Measurements from ENCODE around the gene PGAM2.
A peak's percentile ranks its signal among the peaks of the same experiment; 100 is the strongest.
"Not testable (repeated sequence)": the region's sequence is repeated elsewhere in the genome, so short reads cannot be mapped to it uniquely, and the experiment has no call there.

PGAM2 gene

DNA sequence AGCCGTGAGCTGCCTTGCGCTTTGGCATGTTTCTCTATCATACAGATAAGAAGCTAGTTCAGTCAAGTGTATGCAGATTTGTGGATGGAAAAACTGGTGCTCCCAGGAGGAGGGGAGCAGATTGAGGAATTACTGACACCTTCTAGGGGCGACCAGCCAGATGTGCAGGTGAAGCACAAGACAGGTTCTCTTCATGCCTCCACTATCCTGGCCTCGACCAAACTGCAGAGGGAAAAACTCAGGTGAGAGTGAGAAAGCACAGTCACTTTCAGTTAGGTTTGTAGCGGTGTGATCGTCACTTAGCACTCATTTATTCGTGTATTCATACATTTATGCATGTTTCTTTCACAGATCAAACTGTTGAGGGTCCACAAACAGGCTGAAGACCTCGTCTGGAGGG lies 21.5 kb downstream of the PGAM2 start:
- no peaks in the 10 kb centered on the region for H3K27me3 ChIP-seq (ENCODE audit: insufficient read depth, low read length, poor library complexity, severe bottlenecking)
- H3K4me3 ChIP-seq (ENCODE audit: low read length, poor library complexity, severe bottlenecking): peak overlapping the region; percentile 95
- H2AFZ ChIP-seq (ENCODE audit: low read length): peak overlapping the region; percentile 91
- no peaks in the 10 kb centered on the region for H3K9me2 ChIP-seq (replicated peaks; ENCODE audit: low read depth, low read length)
- H3K79me2 ChIP-seq (ENCODE audit: insufficient read depth, low read length): peaks cover 44% of the 10 kb centered on the region
- no peaks in the 10 kb centered on the region for H3K9me3 ChIP-seq (ENCODE audit: insufficient read depth, low read depth, low read length)
- peak overlapping the region; percentile 94 for H3K9ac ChIP-seq (ENCODE audit: low read depth, low read length, poor library complexity, severe bottlenecking)
- no peaks in the 10 kb centered on the region for H3K36me3 ChIP-seq (ENCODE audit: insufficient read depth, low read length)
- H3K4me1 ChIP-seq (ENCODE audit: insufficient read depth, low read length, poor library complexity, severe bottlenecking): peaks cover 36% of the 10 kb centered on the region
- peaks cover 21% of the 10 kb centered on the region for H4K20me1 ChIP-seq (ENCODE audit: insufficient read depth, low read length, poor library complexity, severe bottlenecking)
- peak overlapping the region; percentile 96 for H3K4me2 ChIP-seq (ENCODE audit: low read depth, low read length, poor library complexity, severe bottlenecking)
- no peak for TF ChIP-seq EZH2phosphoT487 (IDR thresholded peaks at IDR 0.05; ENCODE audit: borderline replicate concordance)
- TF ChIP-seq, protein P1, sequence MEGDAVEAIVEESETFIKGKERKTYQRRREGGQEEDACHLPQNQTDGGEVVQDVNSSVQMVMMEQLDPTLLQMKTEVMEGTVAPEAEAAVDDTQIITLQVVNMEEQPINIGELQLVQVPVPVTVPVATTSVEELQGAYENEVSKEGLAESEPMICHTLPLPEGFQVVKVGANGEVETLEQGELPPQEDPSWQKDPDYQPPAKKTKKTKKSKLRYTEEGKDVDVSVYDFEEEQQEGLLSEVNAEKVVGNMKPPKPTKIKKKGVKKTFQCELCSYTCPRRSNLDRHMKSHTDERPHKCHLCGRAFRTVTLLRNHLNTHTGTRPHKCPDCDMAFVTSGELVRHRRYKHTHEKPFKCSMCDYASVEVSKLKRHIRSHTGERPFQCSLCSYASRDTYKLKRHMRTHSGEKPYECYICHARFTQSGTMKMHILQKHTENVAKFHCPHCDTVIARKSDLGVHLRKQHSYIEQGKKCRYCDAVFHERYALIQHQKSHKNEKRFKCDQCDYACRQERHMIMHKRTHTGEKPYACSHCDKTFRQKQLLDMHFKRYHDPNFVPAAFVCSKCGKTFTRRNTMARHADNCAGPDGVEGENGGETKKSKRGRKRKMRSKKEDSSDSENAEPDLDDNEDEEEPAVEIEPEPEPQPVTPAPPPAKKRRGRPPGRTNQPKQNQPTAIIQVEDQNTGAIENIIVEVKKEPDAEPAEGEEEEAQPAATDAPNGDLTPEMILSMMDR (conservative IDR thresholded peaks at IDR 0.05; ENCODE audit: low read length): no peak
- H3F3A ChIP-seq (ENCODE audit: low read depth): 0 out of 2 replicates have a peak, but pooled peaks cover 3% of the 10 kb centered on the region

DNA sequence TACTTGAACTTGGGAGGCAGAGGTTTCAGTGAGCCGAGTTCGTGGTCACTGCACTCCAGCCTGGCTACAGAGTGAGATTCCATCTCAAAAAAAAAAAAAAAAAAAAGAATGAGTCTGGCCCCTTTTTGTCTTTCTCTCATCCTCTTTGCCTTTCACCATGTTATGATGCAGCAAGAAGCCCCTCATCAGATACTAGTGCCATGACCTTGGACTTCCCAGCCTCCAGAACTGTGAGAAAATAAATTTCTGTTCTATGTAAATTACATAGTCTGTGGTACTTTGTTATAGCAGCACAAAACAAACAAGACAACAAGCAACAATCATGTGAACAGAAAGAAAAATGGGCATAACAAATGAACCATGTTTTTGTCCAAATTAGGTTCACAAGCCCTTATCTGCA lies 23.1 kb downstream of the PGAM2 start:
- Histone ChIP-seq H2AFZ (ENCODE audit: low read length) (no peak overlapping the region), H3K79me2 (ENCODE audit: insufficient read depth, low read length) (peaks cover 27% of the 10 kb centered on the region), H3K9me2 (replicated peaks; ENCODE audit: low read depth, low read length) (no peaks in the 10 kb centered on the region), H4K20me1 (ENCODE audit: insufficient read depth, low read length, poor library complexity, severe bottlenecking) (peaks cover 20% of the 10 kb centered on the region), H3K36me3 (ENCODE audit: insufficient read depth, low read length) (no peaks in the 10 kb centered on the region), H3F3A (ENCODE audit: low read depth) (0 out of 2 replicates have a peak, but pooled peaks cover 3% of the 10 kb centered on the region), H3K9ac (ENCODE audit: low read depth, low read length, poor library complexity, severe bottlenecking) (no peak overlapping the region), H3K9me3 (ENCODE audit: insufficient read depth, low read depth, low read length) (no peaks in the 10 kb centered on the region), H3K4me3 (ENCODE audit: low read length, poor library complexity, severe bottlenecking) (no peak overlapping the region), H3K4me1 (ENCODE audit: insufficient read depth, low read length, poor library complexity, severe bottlenecking) (peaks cover 26% of the 10 kb centered on the region), H3K4me2 (ENCODE audit: low read depth, low read length, poor library complexity, severe bottlenecking) (no peak overlapping the region), H3K27me3 (ENCODE audit: insufficient read depth, low read length, poor library complexity, severe bottlenecking) (no peaks in the 10 kb centered on the region)
- no peak for TF ChIP-seq EZH2phosphoT487 (IDR thresholded peaks at IDR 0.05; ENCODE audit: borderline replicate concordance)
- TF ChIP-seq, protein P1 (conservative IDR thresholded peaks at IDR 0.05; ENCODE audit: low read length): no peak

DNA sequence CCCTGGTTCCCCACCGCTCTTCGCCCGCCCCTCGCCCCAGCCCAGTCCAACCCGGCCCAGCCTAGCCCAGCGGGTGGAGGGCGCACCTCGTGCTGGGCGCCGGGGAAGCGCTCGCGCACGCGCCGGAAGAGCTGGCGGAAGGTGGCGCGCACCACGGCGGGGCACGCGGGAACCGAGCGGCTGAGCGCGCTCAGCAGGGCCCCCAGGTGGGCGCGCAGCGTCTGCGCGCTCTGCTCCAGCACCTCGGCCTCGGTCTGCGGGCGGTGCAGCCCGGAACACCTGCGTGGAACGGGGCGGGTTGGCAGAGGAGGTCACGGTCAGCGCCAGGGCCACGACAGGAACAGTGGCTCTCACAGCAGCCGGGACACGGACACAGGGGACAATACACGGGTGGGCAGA lies 24.9 kb downstream of the PGAM2 start:
- H3K4me2 ChIP-seq (ENCODE audit: low read depth, low read length, poor library complexity, severe bottlenecking); H3K4me1 ChIP-seq (ENCODE audit: insufficient read depth, low read length, poor library complexity, severe bottlenecking); H2AFZ ChIP-seq (ENCODE audit: low read length); H3K36me3 ChIP-seq (ENCODE audit: insufficient read depth, low read length); H3K4me3 ChIP-seq (ENCODE audit: low read length, poor library complexity, severe bottlenecking); H3K9me3 ChIP-seq (ENCODE audit: insufficient read depth, low read depth, low read length); H3K9me2 ChIP-seq (replicated peaks; ENCODE audit: low read depth, low read length); H3K27me3 ChIP-seq (ENCODE audit: insufficient read depth, low read length, poor library complexity, severe bottlenecking); H3K9ac ChIP-seq (ENCODE audit: low read depth, low read length, poor library complexity, severe bottlenecking); H4K20me1 ChIP-seq (ENCODE audit: insufficient read depth, low read length, poor library complexity, severe bottlenecking); H3F3A ChIP-seq (ENCODE audit: low read depth): not testable (repeated sequence)
- H3K79me2 ChIP-seq (ENCODE audit: insufficient read depth, low read length): peaks cover 10% of the 10 kb centered on the region

DNA sequence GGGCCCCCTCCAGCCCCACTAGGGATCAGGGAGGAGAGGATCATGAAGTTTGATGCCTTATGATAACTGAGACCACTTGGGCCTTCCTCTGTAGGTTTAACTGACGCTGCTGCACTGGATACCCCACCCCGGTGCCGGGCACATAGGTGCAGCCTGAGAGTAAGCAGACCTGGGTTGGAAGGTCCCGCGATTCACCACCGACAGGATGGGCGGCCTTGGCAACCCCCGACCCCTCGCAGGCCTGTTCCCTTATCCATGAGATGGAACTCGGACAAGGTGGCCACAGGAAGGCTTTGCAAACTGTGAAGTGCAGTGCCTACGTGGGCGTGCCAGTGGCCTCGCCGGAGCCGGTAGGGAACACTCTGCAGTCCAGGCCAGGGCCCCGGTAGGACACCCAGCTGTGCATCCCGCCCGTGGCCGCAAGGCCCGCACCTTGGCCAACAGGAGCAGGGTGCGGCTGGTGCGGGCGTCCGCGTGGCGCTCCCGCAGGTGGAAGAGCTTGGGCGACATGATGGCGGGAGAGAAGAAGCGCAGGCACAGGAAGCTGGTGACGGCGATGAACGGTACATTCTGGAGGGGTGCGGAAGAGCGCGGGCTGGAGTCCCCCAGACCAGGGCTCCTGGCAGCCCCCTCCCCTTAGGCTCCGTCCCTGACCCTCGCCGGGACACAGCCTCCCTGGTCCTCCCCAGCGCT lies 25.4 kb downstream of the PGAM2 start:
- H3K9ac ChIP-seq (ENCODE audit: low read depth, low read length, poor library complexity, severe bottlenecking); H4K20me1 ChIP-seq (ENCODE audit: insufficient read depth, low read length, poor library complexity, severe bottlenecking); H3F3A ChIP-seq (ENCODE audit: low read depth); H3K9me2 ChIP-seq (replicated peaks; ENCODE audit: low read depth, low read length); H3K36me3 ChIP-seq (ENCODE audit: insufficient read depth, low read length); H3K4me3 ChIP-seq (ENCODE audit: low read length, poor library complexity, severe bottlenecking); H3K27me3 ChIP-seq (ENCODE audit: insufficient read depth, low read length, poor library complexity, severe bottlenecking); H3K9me3 ChIP-seq (ENCODE audit: insufficient read depth, low read depth, low read length); H3K4me2 ChIP-seq (ENCODE audit: low read depth, low read length, poor library complexity, severe bottlenecking); H3K4me1 ChIP-seq (ENCODE audit: insufficient read depth, low read length, poor library complexity, severe bottlenecking); H3K79me2 ChIP-seq (ENCODE audit: insufficient read depth, low read length); H2AFZ ChIP-seq (ENCODE audit: low read length): not testable (repeated sequence)

DNA sequence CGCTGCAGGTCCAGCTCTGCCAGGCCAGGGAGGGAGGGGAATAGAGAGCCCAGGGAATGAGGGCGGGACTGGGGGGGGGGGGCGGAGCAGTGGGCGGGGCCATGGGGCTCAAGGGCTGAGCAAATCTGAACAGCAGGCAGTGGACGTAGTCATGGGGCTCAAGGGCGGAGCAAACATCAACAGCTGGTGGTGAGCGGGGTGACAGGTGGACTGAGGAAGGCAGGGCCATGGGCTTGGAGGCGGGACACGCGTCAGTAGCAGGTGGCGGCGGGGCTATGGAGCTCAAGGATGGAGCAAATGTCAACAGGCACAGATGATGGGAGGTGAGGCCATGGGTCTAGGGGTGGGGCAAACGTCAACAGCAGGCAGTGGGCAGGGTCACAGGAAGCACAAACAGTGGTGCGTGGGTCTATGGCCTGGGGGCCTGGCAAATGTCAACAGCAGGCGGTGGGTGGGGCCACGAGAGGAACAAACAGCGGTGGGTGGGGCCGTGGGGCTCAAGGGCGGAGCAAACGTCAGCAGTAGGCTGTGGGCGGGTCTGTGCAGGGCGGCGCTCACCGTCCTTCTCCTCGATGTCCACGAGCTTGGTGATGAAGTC lies 26.3 kb downstream of the PGAM2 start:
- H3K36me3 ChIP-seq (ENCODE audit: insufficient read depth, low read length); H3K9me3 ChIP-seq (ENCODE audit: insufficient read depth, low read depth, low read length); H3K4me3 ChIP-seq (ENCODE audit: low read length, poor library complexity, severe bottlenecking); H3K4me1 ChIP-seq (ENCODE audit: insufficient read depth, low read length, poor library complexity, severe bottlenecking); H3K9me2 ChIP-seq (replicated peaks; ENCODE audit: low read depth, low read length); H4K20me1 ChIP-seq (ENCODE audit: insufficient read depth, low read length, poor library complexity, severe bottlenecking); H3K4me2 ChIP-seq (ENCODE audit: low read depth, low read length, poor library complexity, severe bottlenecking); H3K79me2 ChIP-seq (ENCODE audit: insufficient read depth, low read length); H3K9ac ChIP-seq (ENCODE audit: low read depth, low read length, poor library complexity, severe bottlenecking); H2AFZ ChIP-seq (ENCODE audit: low read length); H3K27me3 ChIP-seq (ENCODE audit: insufficient read depth, low read length, poor library complexity, severe bottlenecking); H3F3A ChIP-seq (ENCODE audit: low read depth): not testable (repeated sequence)

DNA sequence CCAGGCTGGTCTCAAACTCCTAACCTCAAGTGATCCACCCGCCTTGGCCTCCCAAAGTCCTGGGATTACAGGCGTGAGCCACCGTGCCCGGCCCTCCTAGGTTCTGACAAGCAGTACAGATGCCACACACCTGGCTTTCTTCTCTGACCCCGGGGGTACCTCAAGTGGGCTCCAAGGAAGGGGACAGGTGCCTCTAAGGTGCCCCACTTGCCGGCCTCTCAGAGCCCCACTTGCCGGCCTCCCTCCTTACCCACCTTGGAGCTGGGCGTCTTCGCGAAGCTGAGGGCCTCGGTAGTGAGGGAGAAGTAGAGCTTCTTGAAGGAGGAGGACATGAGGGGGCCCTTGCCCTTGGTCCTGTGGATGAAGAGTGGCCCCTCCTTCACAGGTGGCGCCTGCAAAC lies 26.8 kb downstream of the PGAM2 start:
- not testable (repeated sequence) for H2AFZ ChIP-seq (ENCODE audit: low read length); H3K27me3 ChIP-seq (ENCODE audit: insufficient read depth, low read length, poor library complexity, severe bottlenecking); H3K4me1 ChIP-seq (ENCODE audit: insufficient read depth, low read length, poor library complexity, severe bottlenecking); H3K4me2 ChIP-seq (ENCODE audit: low read depth, low read length, poor library complexity, severe bottlenecking); H3K36me3 ChIP-seq (ENCODE audit: insufficient read depth, low read length); H3K79me2 ChIP-seq (ENCODE audit: insufficient read depth, low read length); H3F3A ChIP-seq (ENCODE audit: low read depth); H3K9me3 ChIP-seq (ENCODE audit: insufficient read depth, low read depth, low read length); H4K20me1 ChIP-seq (ENCODE audit: insufficient read depth, low read length, poor library complexity, severe bottlenecking); H3K9me2 ChIP-seq (replicated peaks; ENCODE audit: low read depth, low read length); H3K4me3 ChIP-seq (ENCODE audit: low read length, poor library complexity, severe bottlenecking); H3K9ac ChIP-seq (ENCODE audit: low read depth, low read length, poor library complexity, severe bottlenecking)
